GM19324 (cell line): ENCODE data around the gene ITSN1.
"Not testable (repeated sequence)": the region's sequence is repeated elsewhere in the genome, so short reads cannot be mapped to it uniquely, and the experiment has no call there.

Experiments
- ATAC-seq: cut with Tn5 transposase; IDR thresholded peaks from one replicate; pipeline ENCODE4 v1.9.1; 2021; ENCODE audit warnings: mild to moderate bottlenecking, moderate library complexity; ENCODE audit not compliant: unreplicated experiment, low FRiP score

ITSN1 gene

DNA sequence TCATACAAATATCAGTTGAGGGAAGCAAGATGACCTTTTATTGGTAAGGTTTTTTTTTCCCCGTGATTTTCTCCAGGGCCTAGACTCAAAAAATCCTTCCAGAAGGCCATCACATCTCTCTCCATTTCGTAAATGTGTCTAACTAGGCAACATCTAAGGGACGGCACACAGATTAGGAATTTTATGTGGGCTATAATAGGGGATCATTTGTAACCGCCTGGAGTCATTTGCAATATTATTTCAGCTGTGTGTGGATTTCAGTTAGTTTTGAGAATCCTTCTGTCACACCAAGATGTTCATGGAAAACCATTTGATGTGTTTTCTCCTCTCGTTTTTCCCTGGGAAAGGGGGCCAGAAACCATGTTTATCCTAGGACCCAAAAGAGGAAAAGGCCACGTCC, 210.2 kb downstream of the ITSN1 start:
- no peak for ATAC-seq

DNA sequence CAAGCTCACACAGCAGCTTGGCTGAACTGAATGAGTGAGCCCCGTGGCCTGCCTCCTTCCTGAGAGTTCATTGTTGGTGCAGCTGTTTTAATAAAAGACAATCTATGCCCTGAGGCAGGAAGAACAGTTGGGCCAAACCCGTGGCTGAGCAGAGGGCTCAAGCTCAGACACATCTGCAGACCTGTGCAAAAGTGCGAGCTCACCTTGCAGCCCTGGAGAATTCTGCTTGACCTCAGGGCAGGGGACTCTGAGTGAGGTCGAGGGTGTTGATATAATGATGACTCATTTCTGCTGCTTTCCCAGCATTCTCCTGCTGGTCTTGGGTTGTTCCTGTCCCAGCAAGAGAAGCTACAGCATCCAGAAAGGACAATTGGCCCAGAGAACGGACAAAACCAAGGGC, 212.3 kb downstream of the ITSN1 start:
- no peak for ATAC-seq

- ATAC-seq: no peak
Observed at GRCh38 chr21:33855190-33855589, 212.9 kb downstream of the ITSN1 start.

- ATAC-seq: no peak
Observed at GRCh38 chr21:33856893-33857527, 214.7 kb downstream of the ITSN1 start.

GRCh38 chr21:33857846-33858666, 215.8 kb downstream of the ITSN1 start:
- no peak for ATAC-seq

DNA sequence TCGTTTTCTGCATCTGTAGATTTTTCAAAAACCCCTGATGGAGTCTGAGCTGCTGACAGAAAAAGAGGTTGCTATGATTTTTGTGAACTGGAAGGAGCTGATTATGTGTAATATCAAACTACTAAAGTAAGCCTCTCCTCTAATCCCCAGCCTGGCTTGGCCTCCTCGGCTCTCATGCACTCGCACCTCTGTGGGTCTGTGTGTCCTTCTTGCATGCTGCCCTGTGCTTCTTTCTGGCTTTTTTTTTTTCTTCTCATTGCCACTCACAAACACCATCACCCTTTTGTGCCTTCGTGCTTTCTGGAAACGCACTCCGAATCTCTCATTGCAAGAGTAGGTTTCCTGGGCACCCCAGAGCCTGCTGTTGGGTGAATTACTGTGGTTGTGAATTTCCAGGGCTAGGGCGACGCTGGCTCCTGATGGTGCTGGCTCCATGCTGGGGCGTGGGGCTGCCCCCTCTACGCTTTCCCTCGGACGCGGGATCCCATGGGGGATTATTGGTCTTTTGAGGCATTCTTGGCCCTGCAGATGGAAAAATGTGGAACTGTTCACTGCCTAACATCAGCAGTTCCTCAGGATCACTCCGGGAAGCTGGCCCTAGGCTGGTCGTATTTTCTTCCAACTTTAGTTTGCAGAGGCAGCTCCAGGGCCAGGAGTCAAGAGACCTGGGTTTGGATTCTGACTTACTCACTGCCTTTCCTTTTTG, 216.5 kb downstream of the ITSN1 start:
- no peak for ATAC-seq

- ATAC-seq: no peak
Observed at GRCh38 chr21:33859373-33860102, 217.2 kb downstream of the ITSN1 start.

DNA sequence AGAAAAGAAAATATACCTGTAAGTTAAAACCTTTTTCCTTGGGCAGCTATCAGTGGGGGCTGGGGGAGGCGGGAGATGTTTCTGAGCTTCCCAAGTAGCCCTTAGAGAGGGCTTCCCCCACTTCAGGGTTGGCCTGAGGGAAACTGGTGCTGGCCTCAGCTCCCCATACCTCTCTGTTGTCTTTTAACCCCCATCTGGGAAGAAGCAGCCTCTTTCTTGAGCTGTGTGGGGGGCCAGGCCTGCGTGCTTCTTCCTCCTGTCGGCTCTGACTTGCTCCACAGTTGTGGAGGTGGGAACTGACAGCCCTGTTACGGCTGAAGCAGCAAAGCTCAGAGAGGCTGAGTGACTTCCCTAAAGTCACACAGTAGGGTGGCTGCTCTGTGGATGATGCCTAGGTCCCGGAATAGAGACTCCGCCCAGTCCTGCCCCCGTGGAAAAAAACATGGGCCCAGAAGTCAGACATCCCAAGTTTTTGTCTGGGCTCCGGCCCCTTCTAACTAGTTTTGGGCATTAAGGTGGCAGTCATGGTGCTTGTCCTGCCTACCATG, 218.1 kb downstream of the ITSN1 start:
- ATAC-seq: no peak

GRCh38 chr21:33861125-33861524, 218.8 kb downstream of the ITSN1 start:
- no peak for ATAC-seq

DNA sequence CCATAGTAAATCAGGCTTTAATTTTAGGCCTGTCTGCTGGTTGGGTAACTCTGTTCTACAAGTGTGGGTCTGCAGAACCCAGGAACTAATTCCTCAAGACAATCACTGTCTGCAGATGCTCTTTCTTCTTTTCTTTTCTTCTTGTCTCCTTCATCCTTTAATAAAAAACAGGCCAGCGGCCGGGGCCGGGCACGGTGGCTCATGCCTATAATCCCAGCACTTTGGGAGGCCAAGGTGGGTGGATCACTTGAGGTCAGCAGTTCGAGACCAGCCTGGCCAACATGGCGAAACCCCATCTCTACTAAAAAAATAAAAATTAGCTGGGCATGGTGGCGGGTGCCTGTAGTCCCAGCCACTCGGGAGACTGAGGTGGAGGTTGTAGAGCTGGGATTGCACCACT, 220.9 kb downstream of the ITSN1 start:
- not testable (repeated sequence) for ATAC-seq

- no peak for ATAC-seq
Observed at GRCh38 chr21:33864150-33864549, 221.8 kb downstream of the ITSN1 start.

DNA sequence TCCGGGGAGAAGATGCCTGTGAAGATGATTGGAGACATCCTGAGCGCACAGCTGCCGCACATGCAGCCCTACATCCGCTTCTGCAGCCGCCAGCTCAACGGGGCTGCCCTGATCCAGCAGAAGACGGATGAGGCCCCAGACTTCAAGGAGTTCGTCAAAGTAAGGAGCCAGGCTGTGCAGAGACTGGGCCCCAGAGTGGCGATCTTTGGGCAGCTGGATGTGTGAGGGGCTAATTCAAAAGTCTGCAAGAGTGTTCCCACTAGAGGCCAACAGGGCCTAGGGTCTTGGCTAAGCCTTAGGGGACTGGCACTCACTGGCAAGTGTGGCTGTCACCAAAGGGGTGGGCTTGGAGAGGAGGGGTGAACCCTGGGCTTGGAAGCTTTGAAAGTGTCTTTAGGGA, 222.9 kb downstream of the ITSN1 start:
- ATAC-seq: no peak

DNA sequence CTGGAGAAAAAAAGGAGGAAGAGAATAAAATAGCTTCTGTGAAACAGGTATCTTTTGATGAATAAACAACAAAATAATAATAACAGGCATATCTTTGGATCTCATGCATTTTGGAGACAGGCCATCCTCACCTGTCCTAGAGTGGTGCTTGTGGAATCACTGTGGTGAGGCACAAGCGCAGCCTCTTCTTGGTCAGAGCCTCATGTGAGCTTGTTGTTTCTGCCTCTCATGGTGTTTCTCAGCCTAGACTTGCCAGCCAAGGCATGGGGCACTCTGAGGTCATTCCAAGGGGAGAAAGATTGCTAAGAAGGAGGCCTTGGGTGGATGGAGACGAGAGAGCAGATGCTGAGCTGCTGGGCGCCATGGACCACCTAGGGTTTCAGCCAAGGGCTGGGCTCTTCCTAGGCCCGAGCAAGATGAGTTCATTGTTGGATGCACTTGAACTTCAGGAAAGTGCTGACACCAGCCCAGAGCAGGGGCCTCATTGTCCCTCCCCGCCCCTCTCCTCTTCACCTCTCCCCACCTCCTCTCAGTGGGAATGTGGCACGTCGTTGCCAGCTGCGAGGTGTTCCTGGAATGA, 223.8 kb downstream of the ITSN1 start:
- ATAC-seq: no peak

GRCh38 chr21:33866826-33867225, 224.5 kb downstream of the ITSN1 start:
- no peak for ATAC-seq

GRCh38 chr21:33867868-33868267, 225.6 kb downstream of the ITSN1 start:
- not testable (repeated sequence) for ATAC-seq

GRCh38 chr21:33869873-33870272, 227.6 kb downstream of the ITSN1 start:
- ATAC-seq: no peak

DNA sequence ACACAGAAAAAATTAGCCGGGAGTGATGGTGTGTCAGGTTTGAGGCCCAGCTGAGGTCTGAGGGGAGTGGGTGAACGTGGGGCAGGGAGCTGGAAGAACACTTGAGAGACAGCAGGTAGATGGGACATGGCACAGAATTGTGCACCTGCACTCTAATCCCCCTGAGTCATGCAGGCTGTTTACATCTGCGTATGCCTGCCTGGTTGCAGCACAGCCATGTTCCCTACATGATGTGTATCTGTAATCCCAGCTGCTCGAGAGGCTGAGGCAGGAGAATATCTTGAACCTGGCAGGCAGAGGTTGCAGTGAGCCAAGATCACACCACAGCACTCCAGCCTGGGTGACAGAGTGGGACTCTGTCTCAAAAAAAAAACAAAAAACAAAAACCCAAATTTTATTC, 228.5 kb downstream of the ITSN1 start:
- no peak for ATAC-seq

DNA sequence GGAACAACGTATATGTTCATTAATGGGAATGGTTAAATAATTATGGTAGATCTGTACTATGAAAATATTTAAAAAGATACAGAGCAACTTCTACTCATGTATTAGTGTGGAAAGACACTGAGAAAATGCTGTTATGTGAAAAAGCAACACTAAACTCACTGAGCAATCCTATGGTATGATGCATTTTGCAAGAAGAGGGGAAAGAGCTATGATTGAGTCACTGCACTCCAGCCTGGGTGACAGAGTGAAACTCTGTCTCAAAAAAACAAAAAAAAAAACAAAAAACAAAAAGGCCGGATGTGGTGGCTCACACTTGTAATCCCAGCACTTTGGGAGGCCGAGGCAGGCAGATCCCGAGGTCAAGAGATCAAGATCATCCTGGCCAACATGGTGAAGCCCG, 228.9 kb downstream of the ITSN1 start:
- no peak for ATAC-seq

- no peak for ATAC-seq
Observed at GRCh38 chr21:33872881-33873515, 230.7 kb downstream of the ITSN1 start.

DNA sequence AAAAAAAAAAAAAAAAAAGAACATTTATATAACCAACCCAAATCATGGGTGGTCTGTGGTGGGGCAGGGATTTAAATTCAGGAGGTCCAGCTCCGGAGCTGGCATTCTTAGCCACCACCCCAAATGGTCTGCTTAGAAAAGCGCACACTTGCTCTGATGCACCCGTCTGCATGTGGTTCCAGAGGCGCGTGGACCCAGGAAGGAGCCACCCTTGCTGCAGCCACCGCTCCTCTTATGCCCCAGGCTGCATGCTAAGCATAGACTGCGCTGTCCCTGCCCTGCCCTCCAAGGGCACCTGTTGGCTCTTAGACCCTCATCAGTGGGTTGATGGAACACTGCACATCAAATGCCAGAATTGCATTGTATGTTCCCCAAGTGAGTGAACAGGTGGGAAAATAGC, 231.9 kb downstream of the ITSN1 start:
- no peak for ATAC-seq
